A673 (cell line): Measurements from ENCODE around the gene GRIK1. TPM values are rescaled to one million over a fixed set of nuclear protein-coding genes. Genes with fewer than 3 reads are reported as not detected.

Experiments
- BruUV-seq: library from RNA; stranded (reverse); fragments of 400-500 nt; replicated peaks from 2 replicates; lab custom pipeline; 2021; lab: Mats Ljungman, UMichigan
- CTCF ChIA-PET: fragments of 300-600 bp; sonication (Branson Sonifier 250); formaldehyde crosslinking; loops from one replicate; lab custom pipeline; 2022; ENCODE audit warnings: antibody characterized with exemption; lab: Charles Lee
- POLR2A ChIA-PET: fragments of 300-600 bp; sonication (Branson Sonifier 250); formaldehyde crosslinking; loops from one replicate; lab custom pipeline; 2022; ENCODE audit warnings: antibody characterized with exemption; ENCODE audit not compliant: low non-redundant PET; lab: Charles Lee
- DNase-seq: peaks from one replicate; pipeline ENCODE4 v3.0.0-alpha.2; 2015; ENCODE audit warnings: low spot score
- H3K27ac ChIP-seq: fragments of 200-600 bp; sonication (generic); 2 replicates; pipeline ENCODE4 v1.5.1; 2016; ENCODE audit warnings: mixed run types, low read depth, mild to moderate bottlenecking, mixed read lengths, antibody characterized with exemption, low read length; ENCODE audit not compliant: poor library complexity, severe bottlenecking
- H3K27me3 ChIP-seq: fragments of 200-600 bp; sonication (generic); replicated peaks from 2 replicates; pipeline ENCODE4 v1.6.1; 2017; ENCODE audit warnings: mixed run types, low read depth, mild to moderate bottlenecking, mixed read lengths, antibody characterized with exemption, low read length; ENCODE audit not compliant: insufficient read depth, poor library complexity
- H3K36me3 ChIP-seq: fragments of 200-600 bp; sonication (generic); 2 replicates; pipeline ENCODE4 v1.6.1; 2016; ENCODE audit warnings: mixed run types, mild to moderate bottlenecking, mixed read lengths, antibody characterized with exemption, low read length; ENCODE audit not compliant: insufficient read depth, poor library complexity, severe bottlenecking
- H3K4me1 ChIP-seq: fragments of 200-600 bp; sonication (generic); 2 replicates; pipeline ENCODE4 v1.6.1; 2017; ENCODE audit warnings: mixed run types, mild to moderate bottlenecking, mixed read lengths, antibody characterized with exemption, low read length; ENCODE audit not compliant: insufficient read depth, poor library complexity, severe bottlenecking
- H3K4me3 ChIP-seq: fragments of 200-600 bp; sonication (generic); 2 replicates; pipeline ENCODE4 v1.5.1; 2016; ENCODE audit warnings: low read depth, mixed run types, mild to moderate bottlenecking, mixed read lengths, low read length; ENCODE audit not compliant: poor library complexity, severe bottlenecking
- H3K9me3 ChIP-seq: fragments of 200-600 bp; sonication (generic); 2 replicates; pipeline ENCODE4 v1.6.1; 2016; ENCODE audit warnings: mixed run types, low read depth, mild to moderate bottlenecking, mixed read lengths, antibody characterized with exemption, low read length; ENCODE audit not compliant: poor library complexity, severe bottlenecking
- EZH2 ChIP-seq: fragments of 200-600 bp; sonication (generic); IDR thresholded peaks from 2 replicates; pipeline ENCODE4 v1.6.1; 2017; ENCODE audit warnings: borderline replicate concordance, low read depth, mild to moderate bottlenecking, mixed read lengths, antibody characterized with exemption, low read length; ENCODE audit not compliant: poor library complexity, severe bottlenecking
- intact Hi-C: fragments of 100-400 bp; cut with micrococcal nuclease; formaldehyde crosslinking; loops from one replicate; pipeline ENCODE4 v1.10.0; 2022; ENCODE audit not compliant: unreplicated experiment
- total RNA-seq: library from RNA; stranded (reverse); gene quantifications from 2 replicates; pipeline ENCODE4 v1.2.3, GENCODE V29; 2021
- TF ChIP-seq, protein P1 (sequence below): fragments of 300-800, 200-600 bp; sonication (generic); conservative IDR thresholded peaks from 2 replicates; pipeline ENCODE4 v1.5.1; 2017; ENCODE audit warnings: low read depth, mild to moderate bottlenecking, antibody characterized with exemption, low read length, moderate library complexity, mixed read lengths

The GRIK1 gene
- total RNA-seq, 1 experiment from 2014 or later: 0.67 TPM

DNA sequence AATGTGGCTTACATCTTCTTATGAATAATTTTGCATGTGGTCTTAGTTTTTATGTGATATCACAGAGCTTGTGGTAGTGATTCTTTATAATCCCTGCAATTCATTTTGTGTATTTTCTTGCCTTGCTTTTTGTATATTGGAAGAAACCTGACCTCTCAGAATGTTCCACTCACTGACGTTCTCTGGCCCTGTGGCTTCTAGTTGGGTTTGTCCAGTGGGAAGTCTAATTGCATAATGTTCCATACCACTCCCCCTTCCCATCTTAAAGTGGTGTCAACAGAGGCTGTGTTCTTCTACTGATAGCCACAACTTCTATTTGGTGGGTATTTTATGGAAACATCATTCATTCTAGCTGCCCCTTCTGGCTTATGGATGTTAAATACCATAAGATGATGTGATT lies 415.7 kb downstream of the GRIK1 start:
- no peaks in the 10 kb centered on the region for H3K4me1 ChIP-seq
- peaks cover 18% of the 10 kb centered on the region for H3K9me3 ChIP-seq
- POLR2A ChIA-PET: no interaction called here
- no peak for DNase-seq
- TF ChIP-seq, protein P1, sequence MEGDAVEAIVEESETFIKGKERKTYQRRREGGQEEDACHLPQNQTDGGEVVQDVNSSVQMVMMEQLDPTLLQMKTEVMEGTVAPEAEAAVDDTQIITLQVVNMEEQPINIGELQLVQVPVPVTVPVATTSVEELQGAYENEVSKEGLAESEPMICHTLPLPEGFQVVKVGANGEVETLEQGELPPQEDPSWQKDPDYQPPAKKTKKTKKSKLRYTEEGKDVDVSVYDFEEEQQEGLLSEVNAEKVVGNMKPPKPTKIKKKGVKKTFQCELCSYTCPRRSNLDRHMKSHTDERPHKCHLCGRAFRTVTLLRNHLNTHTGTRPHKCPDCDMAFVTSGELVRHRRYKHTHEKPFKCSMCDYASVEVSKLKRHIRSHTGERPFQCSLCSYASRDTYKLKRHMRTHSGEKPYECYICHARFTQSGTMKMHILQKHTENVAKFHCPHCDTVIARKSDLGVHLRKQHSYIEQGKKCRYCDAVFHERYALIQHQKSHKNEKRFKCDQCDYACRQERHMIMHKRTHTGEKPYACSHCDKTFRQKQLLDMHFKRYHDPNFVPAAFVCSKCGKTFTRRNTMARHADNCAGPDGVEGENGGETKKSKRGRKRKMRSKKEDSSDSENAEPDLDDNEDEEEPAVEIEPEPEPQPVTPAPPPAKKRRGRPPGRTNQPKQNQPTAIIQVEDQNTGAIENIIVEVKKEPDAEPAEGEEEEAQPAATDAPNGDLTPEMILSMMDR: no peak
- no peak for TF ChIP-seq EZH2
- H3K4me3 ChIP-seq: no peak overlapping the region
- H3K27ac ChIP-seq: no peak overlapping the region
- no TSS peak for BruUV-seq
- no peaks in the 10 kb centered on the region for H3K36me3 ChIP-seq
- H3K27me3 ChIP-seq: no peaks in the 10 kb centered on the region
- CTCF ChIA-PET: no interaction called here
- intact Hi-C loops: no loop called here

DNA sequence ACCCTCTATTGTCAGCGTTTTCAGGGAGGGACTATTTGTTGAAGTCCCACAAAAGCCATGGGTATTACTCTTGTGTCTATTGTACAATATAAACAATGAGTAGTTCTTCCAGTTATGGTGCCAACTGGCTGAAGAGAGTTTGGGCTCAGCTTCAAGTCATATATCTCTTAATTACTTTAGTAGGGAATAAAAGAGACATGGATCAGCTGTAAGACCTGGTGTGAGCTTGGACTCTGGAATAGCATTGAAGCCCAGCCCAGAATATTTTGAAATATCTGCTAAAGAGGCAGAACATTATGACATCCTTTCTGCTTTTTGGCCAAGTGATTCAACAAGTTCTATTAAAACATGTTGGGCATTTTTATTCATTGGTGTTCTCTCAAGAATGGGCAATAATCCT lies 416.1 kb downstream of the GRIK1 start:
- Histone ChIP-seq H3K36me3 (no peaks in the 10 kb centered on the region), H3K27me3 (no peaks in the 10 kb centered on the region), H3K4me3 (no peak overlapping the region), H3K4me1 (no peaks in the 10 kb centered on the region), H3K9me3 (peaks cover 18% of the 10 kb centered on the region), H3K27ac (no peak overlapping the region)
- BruUV-seq: no TSS peak
- TF ChIP-seq, protein P1: no peak
- TF ChIP-seq EZH2: no peak
- POLR2A ChIA-PET: no interaction called here
- CTCF ChIA-PET: no interaction called here
- intact Hi-C loops: no loop called here
- no peak for DNase-seq

DNA sequence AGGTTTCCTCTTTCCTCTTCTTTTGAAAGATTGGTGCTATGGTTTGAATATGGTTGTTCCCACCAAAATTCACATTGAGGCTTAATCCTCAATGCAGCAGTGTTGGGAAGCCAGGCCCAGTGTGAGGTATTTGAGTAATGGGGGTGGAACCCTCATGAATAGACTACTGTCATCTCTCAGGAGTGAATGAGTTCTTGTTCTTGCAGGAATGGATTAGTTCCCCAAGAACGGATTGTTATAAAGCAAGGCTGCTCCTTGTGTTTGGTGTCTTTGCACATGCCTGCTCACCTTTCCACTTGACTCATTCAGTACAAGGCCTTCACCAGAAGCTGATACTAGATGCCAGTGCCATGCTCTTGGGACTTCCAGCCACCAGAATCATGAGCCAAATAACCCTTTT lies 417.9 kb downstream of the GRIK1 start:
- POLR2A ChIA-PET: no interaction called here
- Histone ChIP-seq H3K36me3 (no peaks in the 10 kb centered on the region), H3K9me3 (peaks cover 18% of the 10 kb centered on the region), H3K27ac (no peak overlapping the region), H3K27me3 (no peaks in the 10 kb centered on the region), H3K4me1 (no peaks in the 10 kb centered on the region), H3K4me3 (no peak overlapping the region)
- intact Hi-C loops: no loop called here
- no peak for TF ChIP-seq EZH2
- TF ChIP-seq, protein P1: no peak
- CTCF ChIA-PET: no interaction called here
- DNase-seq: no peak
- BruUV-seq: no TSS peak
